B cell (primary cell): ENCODE data around the gene PLCL1.

Source experiments
- CTCF ChIP-seq: fragments of 200-600 bp; IDR thresholded peaks from one replicate; pipeline ENCODE4 v1.8.0; 2022; ENCODE audit warnings: antibody characterized with exemption, mild to moderate bottlenecking
- EZH2 ChIP-seq: IDR thresholded peaks from 2 replicates; pipeline ENCODE4 v1.6.1; 2012; ENCODE audit warnings: borderline replicate concordance, low read depth, mild to moderate bottlenecking, moderate library complexity, low read length; ENCODE audit not compliant: insufficient read depth, poor library complexity, severe bottlenecking

GRCh38 chr2:198012025-198012424, 207.6 kb downstream of the PLCL1 start:
- TF ChIP-seq CTCF: no peak
- TF ChIP-seq EZH2: no peak
